NCI-H1092 treated with DMSO at 0.1 percent for 48 hours (cell line): ENCODE data around the gene C8A.

Experiments used
- DNase-seq: peaks from one replicate; lab custom pipeline; 2025; lab: John Stamatoyannopoulos, UW

C8A gene

GRCh38 chr1:56927171-56927570 lies 72.6 kb downstream of the C8A start:
- DNase-seq = no peak

- no peak for DNase-seq
Measured at GRCh38 chr1:56927986-56928385, 73.4 kb downstream of the C8A start.

GRCh38 chr1:56929492-56929891 lies 74.9 kb downstream of the C8A start:
- no peak for DNase-seq

GRCh38 chr1:56931211-56931610 lies 76.6 kb downstream of the C8A start:
- no peak for DNase-seq

GRCh38 chr1:56931686-56932085 lies 77.1 kb downstream of the C8A start:
- DNase-seq = no peak

GRCh38 chr1:56933161-56933560 lies 78.6 kb downstream of the C8A start:
- no peak for DNase-seq

GRCh38 chr1:56933606-56934005 lies 79.0 kb downstream of the C8A start:
- no peak for DNase-seq

GRCh38 chr1:56934430-56935060 lies 79.9 kb downstream of the C8A start:
- no peak for DNase-seq

- no peak for DNase-seq
Measured at GRCh38 chr1:56938646-56939045, 84.0 kb downstream of the C8A start.

- DNase-seq = no peak
Measured at GRCh38 chr1:56939209-56939608, 84.6 kb downstream of the C8A start.

- DNase-seq = no peak
Measured at GRCh38 chr1:56940039-56940438, 85.4 kb downstream of the C8A start.

GRCh38 chr1:56948403-56949023 lies 93.9 kb downstream of the C8A start:
- DNase-seq = no peak

GRCh38 chr1:56952501-56952900 lies 97.9 kb downstream of the C8A start:
- no peak for DNase-seq

GRCh38 chr1:56953386-56953785 lies 98.8 kb downstream of the C8A start:
- no peak for DNase-seq

- no peak for DNase-seq
Measured at GRCh38 chr1:56954664-56955063, 100.1 kb downstream of the C8A start.

GRCh38 chr1:56957931-56958330 lies 103.3 kb downstream of the C8A start:
- no peak for DNase-seq

GRCh38 chr1:56958526-56958925 lies 103.9 kb downstream of the C8A start:
- no peak for DNase-seq

GRCh38 chr1:56961426-56961825 lies 106.8 kb downstream of the C8A start:
- no peak for DNase-seq

GRCh38 chr1:56963667-56964066 lies 109.1 kb downstream of the C8A start:
- DNase-seq = no peak

GRCh38 chr1:56964349-56965017 lies 109.9 kb downstream of the C8A start:
- DNase-seq = no peak

- DNase-seq = no peak
Measured at GRCh38 chr1:56965191-56965590, 110.6 kb downstream of the C8A start.

- no peak for DNase-seq
Measured at GRCh38 chr1:56965916-56966697, 111.5 kb downstream of the C8A start, which contains the start of gene C8B. Gene C8B (minus strand): TSS chr1:56966015. CDS start chr1:56965948, 67 bp downstream.

- no peak for DNase-seq
Measured at GRCh38 chr1:56966698-56966999, 112.1 kb downstream of the C8A start.
